ENCODE results near the gene LIPC.

DNA sequence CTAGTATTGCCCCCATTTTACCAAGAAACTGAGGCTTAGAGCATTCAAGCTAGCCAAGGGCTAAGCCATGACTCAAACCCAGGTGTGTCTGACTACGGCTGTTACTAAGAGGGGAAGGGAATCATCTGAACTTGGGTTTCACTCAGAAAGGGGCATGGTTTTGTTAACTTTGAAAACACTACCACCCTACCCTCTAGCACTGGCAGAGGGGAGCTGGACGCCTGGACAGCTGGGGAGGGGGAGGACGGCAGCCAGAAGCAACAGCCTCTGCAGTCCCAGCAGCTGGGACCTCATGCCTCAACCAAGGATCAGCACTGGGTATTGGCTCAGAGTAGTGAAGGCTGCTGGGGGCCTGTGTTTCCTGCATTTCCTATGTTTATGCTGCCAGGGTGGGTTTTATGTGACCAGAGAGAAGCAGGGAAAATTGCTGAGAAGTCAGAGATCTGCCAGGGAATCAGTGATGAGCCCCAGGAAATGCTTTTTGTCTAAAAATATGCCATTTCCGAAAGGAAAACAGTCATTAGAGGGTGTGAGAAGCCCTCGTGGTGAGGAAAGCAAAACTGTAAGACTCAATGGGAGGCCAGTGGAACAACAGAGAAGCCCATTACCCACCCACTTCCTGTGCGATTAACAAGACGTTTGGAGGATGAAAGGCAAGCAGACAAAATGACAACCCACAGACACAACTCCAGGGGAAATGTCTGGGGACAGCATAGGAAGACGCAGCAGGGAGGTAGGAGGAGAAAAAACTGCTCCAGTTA, 41.2 kb downstream of the LIPC start:
- TF ChIP-seq, protein P1, sequence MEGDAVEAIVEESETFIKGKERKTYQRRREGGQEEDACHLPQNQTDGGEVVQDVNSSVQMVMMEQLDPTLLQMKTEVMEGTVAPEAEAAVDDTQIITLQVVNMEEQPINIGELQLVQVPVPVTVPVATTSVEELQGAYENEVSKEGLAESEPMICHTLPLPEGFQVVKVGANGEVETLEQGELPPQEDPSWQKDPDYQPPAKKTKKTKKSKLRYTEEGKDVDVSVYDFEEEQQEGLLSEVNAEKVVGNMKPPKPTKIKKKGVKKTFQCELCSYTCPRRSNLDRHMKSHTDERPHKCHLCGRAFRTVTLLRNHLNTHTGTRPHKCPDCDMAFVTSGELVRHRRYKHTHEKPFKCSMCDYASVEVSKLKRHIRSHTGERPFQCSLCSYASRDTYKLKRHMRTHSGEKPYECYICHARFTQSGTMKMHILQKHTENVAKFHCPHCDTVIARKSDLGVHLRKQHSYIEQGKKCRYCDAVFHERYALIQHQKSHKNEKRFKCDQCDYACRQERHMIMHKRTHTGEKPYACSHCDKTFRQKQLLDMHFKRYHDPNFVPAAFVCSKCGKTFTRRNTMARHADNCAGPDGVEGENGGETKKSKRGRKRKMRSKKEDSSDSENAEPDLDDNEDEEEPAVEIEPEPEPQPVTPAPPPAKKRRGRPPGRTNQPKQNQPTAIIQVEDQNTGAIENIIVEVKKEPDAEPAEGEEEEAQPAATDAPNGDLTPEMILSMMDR (conservative IDR thresholded peaks at IDR 0.05; ENCODE audit: low read depth, low read length): no peak
- TF ChIP-seq POLR2A (IDR thresholded peaks at IDR 0.05; ENCODE audit: low read depth, low read length) (no peak), RFX5 (IDR thresholded peaks at IDR 0.05; ENCODE audit: low read depth, low read length) (no peak), BHLHE40 (IDR thresholded peaks at IDR 0.05; ENCODE audit: low read depth, low read length) (no peak), MAFK (IDR thresholded peaks at IDR 0.05; ENCODE audit: low read depth, low read length) (no peak), SMC3 (IDR thresholded peaks at IDR 0.05; ENCODE audit: low read depth, low read length) (no peak), RAD21 (IDR thresholded peaks at IDR 0.05; ENCODE audit: low read length) (no peak)
- TF ChIP-seq, protein P2, sequence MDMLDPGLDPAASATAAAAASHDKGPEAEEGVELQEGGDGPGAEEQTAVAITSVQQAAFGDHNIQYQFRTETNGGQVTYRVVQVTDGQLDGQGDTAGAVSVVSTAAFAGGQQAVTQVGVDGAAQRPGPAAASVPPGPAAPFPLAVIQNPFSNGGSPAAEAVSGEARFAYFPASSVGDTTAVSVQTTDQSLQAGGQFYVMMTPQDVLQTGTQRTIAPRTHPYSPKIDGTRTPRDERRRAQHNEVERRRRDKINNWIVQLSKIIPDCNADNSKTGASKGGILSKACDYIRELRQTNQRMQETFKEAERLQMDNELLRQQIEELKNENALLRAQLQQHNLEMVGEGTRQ (IDR thresholded peaks at IDR 0.05; ENCODE audit: low read depth, low read length): no peak

Measured in IMR-90 (cell line).